Naive thymus-derived CD4-positive, alpha-beta T cell (primary cell): ENCODE measurements around the gene TBCD. TPM values are rescaled to one million over a fixed set of nuclear protein-coding genes. Genes with fewer than 3 reads are reported as not detected.

Source experiments
- ATAC-seq: fragments of 150-1000 bp; cut with Tn5 transposase; 2 replicates; pipeline ENCODE4 v1.10.0; 2021; ENCODE audit warnings: mild to moderate bottlenecking, moderate library complexity
- CTCF ChIA-PET: fragments of 350-600 bp; sonication (Branson Sonifier 250); formaldehyde crosslinking; loops from one replicate; lab custom pipeline; 2021; ENCODE audit warnings: antibody characterized with exemption; lab: Charles Lee
- POLR2A ChIA-PET: fragments of 350-600 bp; sonication (Branson Sonifier 250); formaldehyde crosslinking; loops from one replicate; lab custom pipeline; 2021; ENCODE audit warnings: antibody characterized with exemption, inconsistent platforms; lab: Charles Lee
- DNase-seq, 9 donors: peaks; one replicate each; pipeline versions ENCODE4 v3.0.0 to v3.0.0-alpha.2; 2020 to 2022; ENCODE audit warnings: mixed read lengths in 1 of 9
- H3K27ac ChIP-seq: one replicate; pipeline ENCODE4 v1.7.0; 2013; ENCODE audit warnings: mild to moderate bottlenecking, low read depth, low read length, moderate library complexity
- H3K27me3 ChIP-seq, 2 donors: one replicate each; pipeline ENCODE4 v1.7.0; 2013; ENCODE audit warnings: low read length in 2 of 2, mild to moderate bottlenecking in 2 of 2, moderate library complexity in 2 of 2; ENCODE audit not compliant: control insufficient read depth in 2 of 2, insufficient read depth in 2 of 2
- H3K36me3 ChIP-seq, 3 experiments: 1 replicate in 2 of 3; 2 replicates in 1 of 3; pipeline ENCODE4 v1.7.0; 2013; ENCODE audit warnings: low read length in 3 of 3, mild to moderate bottlenecking in 3 of 3, moderate library complexity in 1 of 3; ENCODE audit not compliant: insufficient read depth in 3 of 3, control insufficient read depth in 2 of 3
- H3K4me1 ChIP-seq, 2 donors: one replicate each; pipeline ENCODE4 v1.7.0; 2013; ENCODE audit warnings: low read length in 2 of 2, mild to moderate bottlenecking in 2 of 2, moderate library complexity in 1 of 2; ENCODE audit not compliant: control insufficient read depth in 2 of 2, insufficient read depth in 2 of 2
- H3K4me3 ChIP-seq: 2 replicates; pipeline ENCODE4 v1.7.0; 2013; ENCODE audit warnings: mild to moderate bottlenecking, low read length
- H3K9me3 ChIP-seq, 3 experiments: 1 replicate in 2 of 3; 2 replicates in 1 of 3; pipeline ENCODE4 v1.7.0; 2013; ENCODE audit warnings: low read length in 3 of 3; ENCODE audit not compliant: control insufficient read depth in 2 of 3
- H3K27ac Mint-ChIP-seq, 9 donors: one replicate each; pipeline ENCODE4 v1.8.0; 2020 to 2022; ENCODE audit warnings: mixed read lengths in 9 of 9, mild to moderate bottlenecking in 8 of 9, moderate library complexity in 5 of 9, inconsistent platforms in 2 of 9
- H3K27me3 Mint-ChIP-seq, 5 donors: one replicate each; pipeline ENCODE4 v1.8.0; 2021 to 2022; ENCODE audit warnings: mixed read lengths in 5 of 5, mild to moderate bottlenecking in 1 of 5
- H3K36me3 Mint-ChIP-seq, 5 donors: one replicate each; pipeline ENCODE4 v1.8.0; 2020 to 2022; ENCODE audit warnings: mixed read lengths in 5 of 5, mild to moderate bottlenecking in 3 of 5, inconsistent platforms in 1 of 5
- H3K4me1 Mint-ChIP-seq, 7 donors: one replicate each; pipeline ENCODE4 v1.8.0; 2020 to 2022; ENCODE audit warnings: mixed read lengths in 7 of 7, mild to moderate bottlenecking in 3 of 7, inconsistent platforms in 1 of 7
- H3K4me3 Mint-ChIP-seq, 10 donors: one replicate each; pipeline ENCODE4 v1.8.0; 2020 to 2022; ENCODE audit warnings: mild to moderate bottlenecking in 10 of 10, mixed read lengths in 10 of 10, moderate library complexity in 6 of 10, inconsistent platforms in 2 of 10
- H3K9me3 Mint-ChIP-seq, 11 donors: one replicate each; pipeline ENCODE4 v1.8.0; 2020 to 2022; ENCODE audit warnings: mixed read lengths in 11 of 11, mild to moderate bottlenecking in 4 of 11, inconsistent platforms in 1 of 11, moderate library complexity in 1 of 11
- intact Hi-C, 2 donors: fragments of 100-400 bp; cut with micrococcal nuclease; formaldehyde crosslinking; loops; one replicate each; pipeline ENCODE4 v1.15.1; 2023
- polyA plus RNA-seq, 2 donors: library from polyadenylated mRNA; unstranded; fragments of 300-500 nt; fragmentation: Illumina TruSeq; gene quantifications; one replicate each; pipeline ENCODE4 v1.2.3, GENCODE V29; 2021
- total RNA-seq, 6 experiments: library from RNA in 5 of 6; stranded (reverse) in 5 of 6; gene quantifications; 1 replicate in 5 of 6; 2 replicates in 1 of 6; pipeline ENCODE4 v1.2.3 and lab custom pipeline; 2021 to 2026

The TBCD gene
- total and polyA plus RNA-seq, 7 experiments from 2014 or later, result 61.5 to 255 (median 123) TPM

DNA sequence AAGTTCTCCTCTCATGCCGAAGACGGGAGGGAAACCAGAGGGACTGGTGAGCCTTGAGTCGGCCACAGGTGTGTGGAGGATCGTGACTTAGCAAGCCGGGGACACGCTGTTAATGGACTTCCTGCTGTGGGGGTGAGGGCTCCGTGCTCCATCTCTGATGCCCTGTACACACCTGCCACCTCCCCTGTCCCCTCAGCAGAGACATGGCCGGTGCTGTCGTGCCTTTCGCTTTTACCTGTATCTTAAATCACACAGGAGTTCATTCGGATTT, 163.8 kb downstream of the TBCD start:
- DNase-seq (no peak), ATAC-seq (no peak)
- Histone ChIP-seq H3K9me3 (no peaks in the 10 kb centered on the region), H3K27me3 (no peaks in the 10 kb centered on the region), H3K36me3 (peaks cover 0 to 39% (median 0%) of the 10 kb centered on the region in 3 experiments), H3K27ac (no peak overlapping the region), H3K4me3 (no peak overlapping the region), H3K4me1 (no peaks in the 10 kb centered on the region)
- ChIA-PET CTCF (interaction anchor here (0.6 kb wide), 1 partner anchor 23 kb away, joined by 3 read pairs; no protein-coding TSS in a partner anchor), POLR2A (no interaction called here)
- no peaks in the 10 kb centered on the region for H3K9me3 Mint-ChIP-seq
- peaks cover 0 to 17% (median 10%) of the 10 kb centered on the region in 7 donors for H3K4me1 Mint-ChIP-seq
- H3K27me3 Mint-ChIP-seq, result no peaks in the 10 kb centered on the region
- H3K36me3 Mint-ChIP-seq, result peaks cover 9 to 39% (median 14%) of the 10 kb centered on the region in 5 donors
- peak overlapping the region in 3 of 9 donors; percentile 9 to 84 (median 32) for H3K27ac Mint-ChIP-seq
- peak overlapping the region in 2 of 10 donors; percentile 24 to 31 for H3K4me3 Mint-ChIP-seq
- intact Hi-C loops, result no loop called here

DNA sequence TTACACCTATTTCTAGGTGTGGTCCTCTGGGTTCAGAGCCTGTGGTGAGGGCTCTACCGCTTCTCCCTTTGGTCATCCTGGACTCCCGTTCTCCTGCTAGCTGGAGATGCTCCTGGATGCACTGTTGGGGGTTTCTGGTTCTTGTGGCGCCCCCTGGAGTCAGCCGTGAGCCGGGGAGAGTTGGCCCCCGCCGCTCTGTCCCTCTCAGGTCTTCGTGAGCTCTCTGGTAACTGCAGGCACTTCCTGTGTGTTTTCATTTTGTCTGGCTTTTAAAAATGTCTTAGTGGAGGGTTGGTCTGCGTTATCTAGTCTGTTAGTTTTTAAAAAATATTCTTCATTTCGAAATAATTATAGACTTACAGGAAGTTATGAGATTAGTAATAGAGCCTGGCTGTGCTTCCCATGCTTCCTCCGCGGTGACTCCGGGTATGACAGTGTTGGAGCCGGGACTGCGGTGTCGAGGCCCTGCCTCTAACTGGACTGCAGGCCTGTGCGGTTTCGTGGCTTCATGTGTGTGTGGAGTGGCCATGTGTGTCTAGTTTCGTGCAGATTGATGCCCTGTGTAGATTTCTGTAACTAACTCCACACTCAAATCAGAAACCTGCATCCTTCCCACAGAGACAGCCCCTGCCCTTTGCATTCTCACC, 166.0 kb downstream of the TBCD start:
- peak in 3 of 9 donors; percentile 21 to 32 (median 28) for DNase-seq
- Histone ChIP-seq H3K9me3 (no peaks in the 10 kb centered on the region), H3K27ac (no peak overlapping the region), H3K27me3 (no peaks in the 10 kb centered on the region), H3K4me3 (no peak overlapping the region), H3K4me1 (no peaks in the 10 kb centered on the region), H3K36me3 (peaks cover 0 to 39% (median 0%) of the 10 kb centered on the region in 3 experiments)
- H3K27ac Mint-ChIP-seq, result no peak overlapping the region
- ChIA-PET POLR2A (interaction anchor here (0.6 to 0.7 kb wide), 2 partner anchors 72 to 136 kb away, joined by 3 to 6 read pairs; no protein-coding TSS in a partner anchor), CTCF (interaction anchor here (0.7 to 1.6 kb wide), 6 partner anchors 22 to 146 kb away, joined by 3 to 8 read pairs (median 4); no protein-coding TSS in a partner anchor)
- no peaks in the 10 kb centered on the region for H3K9me3 Mint-ChIP-seq
- H3K4me3 Mint-ChIP-seq, result no peak overlapping the region
- intact Hi-C loops, result loop anchor here (1.0 kb wide), 1 partner anchor 136 kb away; no protein-coding TSS in a partner anchor
- ATAC-seq, result peak; percentile 42
- H3K36me3 Mint-ChIP-seq, result peaks cover 4 to 41% (median 12%) of the 10 kb centered on the region in 5 donors
- no peaks in the 10 kb centered on the region for H3K27me3 Mint-ChIP-seq
- peaks cover 0 to 11% (median 7%) of the 10 kb centered on the region in 7 donors for H3K4me1 Mint-ChIP-seq

DNA sequence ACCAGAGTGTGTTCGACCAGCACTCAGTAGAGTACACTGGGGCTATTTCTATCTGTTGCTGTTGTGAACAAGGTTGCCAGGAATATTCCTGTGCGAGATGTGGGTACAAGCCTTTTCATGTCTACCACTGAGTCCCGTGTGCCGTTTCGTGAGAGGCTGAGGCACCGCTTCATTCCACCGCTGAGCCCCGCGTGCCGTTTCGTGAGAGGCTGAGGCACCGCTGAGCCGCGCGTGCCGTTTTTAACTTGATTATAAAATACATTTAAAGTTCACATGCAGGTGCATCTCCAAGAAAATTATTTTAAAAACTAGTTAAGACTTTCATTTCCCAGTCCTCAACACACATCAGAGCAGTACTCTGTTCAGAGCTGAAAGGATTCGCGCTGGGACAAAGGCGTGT, 166.6 kb downstream of the TBCD start:
- CTCF ChIA-PET, result interaction anchor here (1.2 kb wide), 1 partner anchor 22 kb away, joined by 4 read pairs; no protein-coding TSS in a partner anchor
- intact Hi-C loops, result no loop called here

DNA sequence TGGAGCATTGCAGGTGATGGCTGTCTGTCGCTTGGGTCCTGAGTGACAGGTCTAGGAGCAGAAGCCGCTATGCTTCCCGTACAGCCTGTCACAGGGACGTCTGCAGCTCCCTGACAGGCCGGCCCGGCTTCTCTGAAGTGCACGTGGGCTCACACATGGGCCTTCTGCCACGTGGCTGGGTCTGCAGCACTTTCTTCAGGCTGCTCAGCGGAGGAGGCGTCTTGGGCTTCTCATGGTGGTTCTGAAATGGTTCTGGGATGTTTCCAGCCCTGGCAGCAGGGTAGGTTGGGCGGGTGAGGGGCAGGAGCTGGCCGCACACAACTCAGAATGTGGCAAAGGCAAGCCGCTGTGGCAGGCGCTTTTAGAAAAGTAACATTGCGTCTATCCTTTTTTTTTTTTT, 168.3 kb downstream of the TBCD start:
- no peaks in the 10 kb centered on the region for H3K4me1 ChIP-seq
- H3K4me3 ChIP-seq, result no peak overlapping the region
- H3K4me1 Mint-ChIP-seq, result peaks cover 0 to 11% (median under 1%) of the 10 kb centered on the region in 7 donors
- POLR2A ChIA-PET, result no interaction called here
- no peak overlapping the region for H3K27ac ChIP-seq
- peak overlapping the region in 1 of 9 donors; percentile 20 for H3K27ac Mint-ChIP-seq
- no peaks in the 10 kb centered on the region for H3K9me3 ChIP-seq
- no peak for ATAC-seq
- H3K9me3 Mint-ChIP-seq, result no peaks in the 10 kb centered on the region
- CTCF ChIA-PET, result interaction anchor here (0.6 kb wide), 1 partner anchor 62 kb away, joined by 13 read pairs; no protein-coding TSS in a partner anchor
- no peaks in the 10 kb centered on the region for H3K27me3 ChIP-seq
- intact Hi-C loops, result no loop called here
- peaks cover 11 to 39% (median 14%) of the 10 kb centered on the region in 5 donors for H3K36me3 Mint-ChIP-seq
- H3K27me3 Mint-ChIP-seq, result no peaks in the 10 kb centered on the region
- peaks cover 0 to 37% (median 0%) of the 10 kb centered on the region in 3 experiments for H3K36me3 ChIP-seq
- no peak for DNase-seq
- H3K4me3 Mint-ChIP-seq, result no peak overlapping the region

More for the DNA sequence above, 166.6 kb downstream of the TBCD start:
- no peak for ATAC-seq
- no peaks in the 10 kb centered on the region for H3K9me3 ChIP-seq
- peaks cover 0 to 11% (median 7%) of the 10 kb centered on the region in 7 donors for H3K4me1 Mint-ChIP-seq
- no peaks in the 10 kb centered on the region for H3K27me3 Mint-ChIP-seq
- H3K27ac Mint-ChIP-seq, result peak overlapping the region in 1 of 9 donors; percentile 59
- H3K36me3 ChIP-seq, result peaks cover 0 to 40% (median 0%) of the 10 kb centered on the region in 3 experiments
- no peak overlapping the region for H3K4me3 ChIP-seq
- H3K4me1 ChIP-seq, result no peaks in the 10 kb centered on the region
- no peak overlapping the region for H3K4me3 Mint-ChIP-seq
- no peaks in the 10 kb centered on the region for H3K9me3 Mint-ChIP-seq
- H3K36me3 Mint-ChIP-seq, result peaks cover 8 to 44% (median 14%) of the 10 kb centered on the region in 5 donors
- POLR2A ChIA-PET, result no interaction called here
- H3K27ac ChIP-seq, result no peak overlapping the region
- no peak for DNase-seq
- no peaks in the 10 kb centered on the region for H3K27me3 ChIP-seq

DNA sequence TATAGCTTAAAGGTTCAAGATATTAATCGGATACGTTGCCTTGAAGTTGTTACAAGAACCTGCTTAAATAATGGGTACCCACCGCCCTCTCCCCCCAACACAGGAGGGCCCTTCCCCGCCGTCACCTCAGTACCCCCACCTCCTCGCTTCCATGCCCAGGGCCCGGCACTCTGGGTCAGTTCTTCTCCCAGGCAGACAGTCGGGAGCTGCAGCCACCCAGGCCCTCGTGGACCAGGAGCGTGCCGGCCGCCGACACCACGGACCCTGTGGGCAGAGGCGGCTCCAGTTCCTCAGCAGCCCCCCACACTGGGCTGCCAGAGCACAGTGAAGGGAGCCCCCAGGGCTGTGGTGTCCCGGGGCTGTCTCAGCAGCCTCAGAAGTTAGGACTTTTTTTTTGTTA, 168.8 kb downstream of the TBCD start:
- intact Hi-C loops, result no loop called here
- DNase-seq (no peak), ATAC-seq (no peak)
- H3K9me3 ChIP-seq, result no peaks in the 10 kb centered on the region
- H3K4me1 ChIP-seq, result no peaks in the 10 kb centered on the region
- H3K27me3 ChIP-seq, result no peaks in the 10 kb centered on the region
- Mint-ChIP-seq H3K27ac (no peak overlapping the region), H3K4me3 (no peak overlapping the region), H3K9me3 (no peaks in the 10 kb centered on the region), H3K27me3 (no peaks in the 10 kb centered on the region), H3K36me3 (peaks cover 11 to 35% (median 11%) of the 10 kb centered on the region in 5 donors), H3K4me1 (peaks cover 0 to 10% (median 0%) of the 10 kb centered on the region in 7 donors)
- H3K4me3 ChIP-seq, result no peak overlapping the region
- H3K27ac ChIP-seq, result no peak overlapping the region
- H3K36me3 ChIP-seq, result peaks cover 0 to 42% (median 0%) of the 10 kb centered on the region in 3 experiments
- ChIA-PET POLR2A (no interaction called here), CTCF (no interaction called here)

DNA sequence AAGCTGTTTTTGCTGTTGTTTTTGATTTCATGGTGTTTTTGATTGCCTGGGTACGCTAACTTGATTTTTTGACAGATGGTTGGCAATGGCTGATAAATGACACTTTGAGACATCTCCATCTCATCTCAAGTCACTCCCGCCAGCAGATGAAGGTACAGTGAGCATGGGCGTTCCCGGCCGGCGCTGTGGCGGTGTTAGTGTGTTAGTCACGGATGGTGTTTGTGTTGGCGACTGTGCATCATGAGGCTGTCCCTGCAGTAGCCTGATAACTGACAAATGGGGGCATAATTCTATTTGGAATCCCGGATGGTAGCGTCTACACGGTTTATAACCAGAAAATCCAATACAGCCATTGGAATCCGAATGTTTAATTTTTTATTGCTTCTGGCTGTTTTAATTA, 169.6 kb downstream of the TBCD start:
- Histone ChIP-seq H3K27ac (no peak overlapping the region), H3K9me3 (no peaks in the 10 kb centered on the region), H3K27me3 (no peaks in the 10 kb centered on the region), H3K36me3 (peaks cover 0 to 48% (median 3%) of the 10 kb centered on the region in 3 experiments), H3K4me1 (no peaks in the 10 kb centered on the region), H3K4me3 (no peak overlapping the region)
- peaks cover 10 to 34% (median 11%) of the 10 kb centered on the region in 5 donors for H3K36me3 Mint-ChIP-seq
- no peak for ATAC-seq
- H3K27me3 Mint-ChIP-seq, result no peaks in the 10 kb centered on the region
- H3K9me3 Mint-ChIP-seq, result no peaks in the 10 kb centered on the region
- H3K4me3 Mint-ChIP-seq, result no peak overlapping the region
- ChIA-PET CTCF (no interaction called here), POLR2A (no interaction called here)
- intact Hi-C loops, result no loop called here
- H3K27ac Mint-ChIP-seq, result peak overlapping the region in 1 of 9 donors; percentile 37
- no peak for DNase-seq
- peaks cover 0 to 10% (median 0%) of the 10 kb centered on the region in 7 donors for H3K4me1 Mint-ChIP-seq
